GM18499 (cell line): Measurements from ENCODE around the gene USP36.

ENCODE experiments used
- ATAC-seq: cut with Tn5 transposase; IDR thresholded peaks from one replicate; pipeline ENCODE4 v1.9.1; 2021; ENCODE audit warnings: moderate number of reproducible peaks; ENCODE audit not compliant: insufficient read depth, unreplicated experiment

Gene USP36

GRCh38 chr17:78796517-78796900 lies 44.1 kb downstream of the USP36 start:
- ATAC-seq = no peak

- no peak for ATAC-seq
Measured at GRCh38 chr17:78795861-78796516, 44.6 kb downstream of the USP36 start.

- ATAC-seq = no peak
Measured at GRCh38 chr17:78794864-78795640, 45.6 kb downstream of the USP36 start.

GRCh38 chr17:78794399-78794798 lies 46.2 kb downstream of the USP36 start:
- no peak for ATAC-seq

GRCh38 chr17:78793968-78794367 lies 46.6 kb downstream of the USP36 start:
- ATAC-seq = no peak

- no peak for ATAC-seq
Measured at GRCh38 chr17:78793415-78793814, 47.2 kb downstream of the USP36 start.

- ATAC-seq = no peak
Measured at GRCh38 chr17:78791840-78792709, 48.5 kb downstream of the USP36 start.

- no peak for ATAC-seq
Measured at GRCh38 chr17:78790552-78790951, 50.1 kb downstream of the USP36 start.

- ATAC-seq = no peak
Measured at GRCh38 chr17:78789663-78790181, 50.9 kb downstream of the USP36 start.

GRCh38 chr17:78789149-78789662 lies 51.4 kb downstream of the USP36 start:
- ATAC-seq = no peak

GRCh38 chr17:78788451-78788850 lies 52.2 kb downstream of the USP36 start:
- ATAC-seq = no peak

GRCh38 chr17:78787444-78787843 lies 53.2 kb downstream of the USP36 start:
- ATAC-seq = no peak

- ATAC-seq = no peak
Measured at GRCh38 chr17:78785663-78786057, 55.0 kb downstream of the USP36 start.

GRCh38 chr17:78785011-78785662 lies 55.5 kb downstream of the USP36 start:
- no peak for ATAC-seq

GRCh38 chr17:78784352-78784751 lies 56.3 kb downstream of the USP36 start:
- no peak for ATAC-seq

- ATAC-seq = no peak
Measured at GRCh38 chr17:78783711-78784324, 56.8 kb downstream of the USP36 start.

- no peak for ATAC-seq
Measured at GRCh38 chr17:78781893-78782304, 58.7 kb downstream of the USP36 start, which contains the start of gene CYTH1. CYTH1 (minus strand) TSS chr17:78782273; CDS start chr17:78782223, 50 bp downstream.

GRCh38 chr17:78781104-78781892 lies 59.3 kb downstream of the USP36 start:
- no peak for ATAC-seq

- ATAC-seq = no peak
Measured at GRCh38 chr17:78780335-78780734, 60.3 kb downstream of the USP36 start.
